Activated T-cell treated with anti-CD3 and anti-CD28 coated beads, Interleukin-2, amount 50 U/mL, for 4 hours (primary cell): Measurements from ENCODE around the gene GGT5. TPM values are rescaled to one million over a fixed set of nuclear protein-coding genes. Genes with fewer than 3 reads are reported as not detected.
"Not testable (repeated sequence)": the region's sequence is repeated elsewhere in the genome, so short reads cannot be mapped to it uniquely, and the experiment has no call there.

Experiments used
- ATAC-seq, 2 donors: fragments of 200-7000 bp; cut with Tn5 transposase; one replicate each; pipeline ENCODE4 v1.10.0; 2021
- DNase-seq: peaks from one replicate; pipeline ENCODE4 v3.0.0-alpha.2; 2020
- H3K27me3 Mint-ChIP-seq: one replicate; pipeline ENCODE4 v1.8.0; 2021; ENCODE audit warnings: low read depth, mixed read lengths
- H3K36me3 Mint-ChIP-seq: one replicate; pipeline ENCODE4 v1.8.0; 2022; ENCODE audit warnings: mixed read lengths; ENCODE audit not compliant: insufficient read depth
- H3K4me1 Mint-ChIP-seq: one replicate; pipeline ENCODE4 v1.8.0; 2021; ENCODE audit warnings: low read depth, mixed read lengths
- H3K4me3 Mint-ChIP-seq: one replicate; pipeline ENCODE4 v1.8.0; 2021; ENCODE audit warnings: mild to moderate bottlenecking, moderate library complexity, mixed read lengths
- H3K9me3 Mint-ChIP-seq: one replicate; pipeline ENCODE4 v1.8.0; 2021; ENCODE audit warnings: mixed read lengths
- total RNA-seq, 3 donors: library from RNA; stranded (reverse); gene quantifications; one replicate each; pipeline ENCODE4 v1.2.1, GENCODE V29; 2021

GGT5 gene
- total RNA-seq, 3 donors from 2014 or later: 0.11 to 0.19 TPM; not detected in 1

DNA sequence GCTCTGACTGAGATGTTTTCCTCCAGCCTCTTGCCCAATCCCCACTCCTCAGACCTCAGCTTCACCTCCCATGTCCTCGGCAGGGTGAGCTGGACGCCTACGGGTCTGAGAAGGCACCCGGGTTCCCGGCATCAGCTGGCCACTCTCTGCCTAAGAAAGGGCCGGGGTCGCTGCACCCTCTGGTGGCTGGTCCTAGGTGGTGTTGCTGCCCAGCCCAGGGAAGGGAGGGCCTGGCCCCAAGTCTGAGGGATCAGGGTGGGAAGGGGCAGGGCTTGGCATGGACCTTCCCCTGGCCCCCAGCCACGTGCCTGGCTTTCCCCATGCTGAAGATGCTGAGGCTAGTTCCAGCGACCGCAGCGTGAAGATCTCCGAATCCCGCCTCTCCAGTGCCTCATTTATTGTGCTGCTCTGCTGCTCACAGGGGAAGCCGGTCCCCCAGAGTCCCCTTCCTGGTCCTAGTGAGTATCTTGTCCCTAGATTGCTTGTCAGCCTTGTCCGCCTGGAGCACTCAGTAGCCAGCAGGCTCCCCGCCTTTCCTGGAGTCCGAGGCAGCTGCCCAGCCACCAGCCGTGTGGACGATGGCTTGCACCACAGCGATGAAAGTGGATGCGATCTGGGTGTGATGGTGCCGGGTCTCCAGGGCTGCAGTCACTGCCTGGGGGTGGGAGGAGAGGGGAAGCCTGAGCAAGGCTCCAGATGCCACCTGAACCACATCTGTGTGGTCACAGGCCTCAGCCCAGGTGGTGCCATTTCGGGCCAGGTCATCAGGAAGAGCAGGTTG lies 2.9 kb upstream of the GGT5 start:
- Mint-ChIP-seq H3K9me3 (no peaks in the 10 kb centered on the region), H3K27me3 (no peaks in the 10 kb centered on the region), H3K36me3 (no peaks in the 10 kb centered on the region), H3K4me1 (peaks cover 18% of the 10 kb centered on the region), H3K4me3 (no peak overlapping the region)
- DNase-seq (peak; percentile 39), ATAC-seq (peak; percentile 70 to 73)

DNA sequence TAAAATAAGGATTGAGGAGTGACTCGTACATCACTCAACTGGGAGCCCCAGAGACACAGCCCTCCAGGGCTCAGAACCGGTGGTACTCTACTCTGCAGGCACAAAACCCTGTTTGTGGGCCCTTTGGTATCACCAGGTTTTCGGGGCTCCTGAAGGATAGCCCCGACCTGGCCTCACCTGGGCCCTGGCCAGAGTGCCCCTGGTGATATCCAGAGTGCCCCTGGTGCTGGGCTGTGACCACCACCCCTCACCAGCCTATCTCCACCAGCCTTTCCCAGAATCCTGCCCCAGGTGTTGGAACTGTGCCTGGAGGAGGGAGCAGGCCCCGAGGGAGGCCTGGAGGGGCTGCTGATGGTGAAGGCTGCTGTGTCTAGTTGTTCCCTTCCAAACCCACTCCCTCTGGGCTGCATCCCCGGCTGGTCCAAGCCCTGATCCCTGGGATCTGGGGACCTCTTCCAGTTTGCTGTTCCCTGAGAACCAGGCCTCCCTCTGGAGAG lies 2.2 kb upstream of the GGT5 start:
- H3K4me1 Mint-ChIP-seq: peaks cover 24% of the 10 kb centered on the region
- no peaks in the 10 kb centered on the region for H3K27me3 Mint-ChIP-seq
- no peaks in the 10 kb centered on the region for H3K9me3 Mint-ChIP-seq
- no peak for ATAC-seq
- no peaks in the 10 kb centered on the region for H3K36me3 Mint-ChIP-seq
- no peak for DNase-seq
- no peak overlapping the region for H3K4me3 Mint-ChIP-seq

GRCh38 chr22:24245584-24246561 lies 991 bp upstream of the GGT5 start:
- not testable (repeated sequence) for H3K27me3 Mint-ChIP-seq, H3K4me3 Mint-ChIP-seq, DNase-seq, H3K36me3 Mint-ChIP-seq, H3K9me3 Mint-ChIP-seq, ATAC-seq
- H3K4me1 Mint-ChIP-seq: peaks cover 32% of the 10 kb centered on the region

DNA sequence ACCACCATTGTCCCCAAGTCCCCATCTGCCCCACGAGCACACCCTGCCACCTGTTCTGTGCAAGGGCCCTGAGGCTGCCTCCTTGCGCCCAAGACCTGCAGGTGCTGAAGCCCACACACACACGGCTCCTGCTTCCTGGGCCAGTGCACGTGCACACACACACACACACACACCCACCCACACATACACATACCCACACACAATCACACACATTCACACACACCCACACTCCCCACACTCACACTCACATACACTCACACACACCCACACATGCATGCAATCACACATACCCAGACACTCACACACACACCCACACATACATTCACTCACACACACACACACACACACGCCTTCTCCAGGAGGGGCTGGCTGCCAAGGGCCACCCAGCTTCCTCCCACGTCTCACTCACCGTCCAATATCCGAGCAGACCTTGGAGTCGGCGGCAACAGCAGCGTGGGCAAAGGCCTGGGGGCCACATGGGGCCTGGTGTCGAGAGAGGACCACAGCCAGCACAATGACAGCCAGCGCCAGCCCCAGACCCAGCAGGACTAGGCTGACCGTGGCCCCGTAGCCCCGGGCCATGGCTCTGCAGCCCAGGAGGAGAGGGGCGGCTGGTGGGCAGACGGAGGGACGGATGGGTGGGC lies 616 bp downstream of the GGT5 start:
- Mint-ChIP-seq H3K27me3 (no peaks in the 10 kb centered on the region), H3K4me3 (no peak overlapping the region)
- no peak for DNase-seq

GRCh38 chr22:24243417-24243816 lies 1.5 kb downstream of the GGT5 start:
- H3K36me3 Mint-ChIP-seq, H3K4me3 Mint-ChIP-seq, H3K9me3 Mint-ChIP-seq, ATAC-seq, DNase-seq, H3K27me3 Mint-ChIP-seq: not testable (repeated sequence)
- peaks cover 36% of the 10 kb centered on the region for H3K4me1 Mint-ChIP-seq

More for the DNA sequence above, 616 bp downstream of the GGT5 start:
- Mint-ChIP-seq H3K4me1 (peaks cover 36% of the 10 kb centered on the region), H3K36me3 (no peaks in the 10 kb centered on the region), H3K9me3 (no peaks in the 10 kb centered on the region)
- no peak for ATAC-seq

DNA sequence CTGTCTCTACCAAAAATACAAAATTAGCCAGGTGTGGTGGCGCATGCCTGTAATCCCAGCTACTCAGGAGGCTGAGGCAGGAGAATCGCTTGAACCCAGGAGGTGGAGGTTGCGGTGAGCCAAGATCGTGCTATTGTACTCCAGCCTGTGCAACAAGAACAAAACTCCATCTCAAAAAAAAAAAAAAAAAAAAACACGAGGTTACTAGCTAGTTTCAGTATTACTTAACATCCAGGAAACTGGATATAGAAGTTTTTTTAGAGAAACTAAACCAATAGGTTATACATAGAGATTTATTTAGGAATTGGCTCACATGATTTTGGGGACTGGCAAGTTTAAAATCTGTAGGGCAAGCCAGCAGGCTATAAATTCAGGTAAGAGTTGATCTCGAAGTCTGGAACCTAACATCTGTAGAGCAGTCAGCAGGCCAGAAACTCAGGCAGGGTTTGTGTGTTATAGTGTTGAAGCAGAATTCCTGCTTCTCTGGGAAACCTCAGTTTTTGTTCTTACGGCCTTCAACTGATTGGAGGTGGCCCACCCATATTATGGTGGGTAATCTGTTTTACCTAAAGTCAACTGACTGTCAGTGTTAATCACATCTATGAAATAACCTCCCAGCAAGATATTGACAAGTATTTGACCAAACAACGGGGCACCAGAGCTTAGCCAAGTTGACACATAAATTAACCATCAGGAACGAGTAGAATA lies 3.7 kb downstream of the GGT5 start:
- not testable (repeated sequence) for H3K36me3 Mint-ChIP-seq, H3K27me3 Mint-ChIP-seq, ATAC-seq, H3K4me3 Mint-ChIP-seq, DNase-seq, H3K9me3 Mint-ChIP-seq
- H3K4me1 Mint-ChIP-seq: peaks cover 36% of the 10 kb centered on the region

DNA sequence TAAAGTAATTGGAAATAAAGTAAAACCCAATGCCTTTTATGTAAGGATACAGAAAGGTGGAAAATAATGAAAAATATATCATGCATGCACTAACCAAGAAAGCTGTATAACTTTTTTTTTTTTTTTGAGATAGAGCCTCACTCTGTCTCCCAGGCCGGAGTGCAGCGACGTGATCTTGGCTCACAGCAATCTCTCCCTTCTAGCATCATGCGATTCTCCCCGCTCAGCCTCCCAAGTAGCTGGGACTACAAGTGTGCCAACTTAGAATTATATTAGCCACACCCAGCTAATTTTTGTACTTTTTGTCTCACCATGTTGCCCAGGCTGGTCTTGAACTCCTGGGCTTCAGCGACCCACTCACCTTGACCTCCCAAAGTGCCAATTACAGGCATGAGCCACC lies 4.5 kb downstream of the GGT5 start:
- Mint-ChIP-seq H3K4me3 (no peak overlapping the region), H3K4me1 (peaks cover 36% of the 10 kb centered on the region), H3K27me3 (no peaks in the 10 kb centered on the region), H3K36me3 (no peaks in the 10 kb centered on the region), H3K9me3 (no peaks in the 10 kb centered on the region)
- no peak for DNase-seq
- ATAC-seq: no peak

DNA sequence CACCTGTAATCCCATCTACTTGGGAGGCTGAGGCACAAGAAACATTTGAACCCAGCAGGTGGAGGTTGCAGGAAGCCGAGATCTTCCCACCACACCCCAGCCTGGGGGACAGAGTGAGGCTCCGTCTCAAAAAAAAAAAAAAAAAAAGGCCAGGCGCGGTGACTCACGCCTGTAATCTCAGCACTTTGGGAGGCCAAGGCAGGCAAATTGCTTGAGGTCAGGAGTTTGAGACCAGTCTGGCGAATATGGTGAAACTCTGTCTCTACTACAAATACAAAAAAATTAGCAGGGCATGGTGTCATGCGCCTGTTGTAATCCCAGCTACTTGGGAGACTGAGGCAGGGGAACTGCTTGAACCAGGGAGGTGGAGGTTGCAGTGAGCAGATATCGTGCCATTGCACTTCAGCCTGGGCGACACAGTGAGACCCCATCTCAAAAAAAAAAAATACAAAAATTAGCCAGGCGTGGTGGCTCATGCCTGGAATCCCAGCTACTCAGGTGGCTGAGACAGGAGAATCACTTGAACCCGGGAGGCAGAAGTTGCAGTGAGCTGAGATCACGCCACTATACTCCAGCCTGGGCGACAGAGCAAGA lies 6.7 kb downstream of the GGT5 start:
- H3K4me1 Mint-ChIP-seq: peaks cover 23% of the 10 kb centered on the region
- DNase-seq, ATAC-seq, H3K4me3 Mint-ChIP-seq, H3K9me3 Mint-ChIP-seq, H3K27me3 Mint-ChIP-seq, H3K36me3 Mint-ChIP-seq: not testable (repeated sequence)

GRCh38 chr22:24236656-24237055 lies 8.2 kb downstream of the GGT5 start:
- Mint-ChIP-seq H3K4me1 (peaks cover 9% of the 10 kb centered on the region), H3K9me3 (no peaks in the 10 kb centered on the region), H3K27me3 (no peaks in the 10 kb centered on the region), H3K36me3 (no peaks in the 10 kb centered on the region), H3K4me3 (no peak overlapping the region)
- no peak for DNase-seq
- no peak for ATAC-seq

- Mint-ChIP-seq H3K4me3 (no peak overlapping the region), H3K36me3 (no peaks in the 10 kb centered on the region), H3K9me3 (no peaks in the 10 kb centered on the region), H3K27me3 (no peaks in the 10 kb centered on the region), H3K4me1 (peaks cover 3% of the 10 kb centered on the region)
- ATAC-seq (no peak), DNase-seq (no peak)
Observed at GRCh38 chr22:24235315-24235714, 9.6 kb downstream of the GGT5 start.

GRCh38 chr22:24233816-24234215 lies 11.1 kb downstream of the GGT5 start:
- Mint-ChIP-seq H3K4me1 (peaks cover 3% of the 10 kb centered on the region), H3K4me3 (no peak overlapping the region), H3K36me3 (no peaks in the 10 kb centered on the region), H3K9me3 (no peaks in the 10 kb centered on the region), H3K27me3 (no peaks in the 10 kb centered on the region)
- ATAC-seq: no peak
- DNase-seq: no peak

DNA sequence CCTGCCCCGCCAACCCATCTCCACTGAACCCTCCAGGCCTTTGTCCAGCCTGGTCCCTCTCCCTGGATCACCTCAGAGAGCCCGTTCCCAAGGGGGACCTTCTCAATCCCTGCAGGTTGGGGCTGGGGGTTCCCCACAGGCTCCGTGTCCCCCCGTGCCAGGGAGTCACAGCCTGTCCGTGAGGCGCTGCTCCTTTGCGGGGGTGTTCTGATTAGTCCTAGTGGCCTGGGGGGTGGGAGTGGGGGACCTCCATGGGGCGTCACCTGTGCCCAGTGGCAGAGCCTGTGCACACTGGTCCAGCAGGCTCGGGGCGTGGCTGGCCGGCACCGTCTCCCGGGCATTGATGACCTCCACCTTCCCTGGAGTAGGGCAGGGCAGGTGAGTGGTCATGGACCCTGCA lies 11.6 kb downstream of the GGT5 start:
- H3K9me3 Mint-ChIP-seq: no peaks in the 10 kb centered on the region
- DNase-seq (no peak), ATAC-seq (no peak)
- H3K4me3 Mint-ChIP-seq: no peak overlapping the region
- no peaks in the 10 kb centered on the region for H3K36me3 Mint-ChIP-seq
- H3K4me1 Mint-ChIP-seq: peaks cover 3% of the 10 kb centered on the region
- H3K27me3 Mint-ChIP-seq: no peaks in the 10 kb centered on the region

- no peak for ATAC-seq
- Mint-ChIP-seq H3K27me3 (no peaks in the 10 kb centered on the region), H3K9me3 (no peaks in the 10 kb centered on the region), H3K36me3 (no peaks in the 10 kb centered on the region), H3K4me3 (no peak overlapping the region), H3K4me1 (peaks cover 3% of the 10 kb centered on the region)
- DNase-seq: no peak
Observed at GRCh38 chr22:24232725-24233124, 12.2 kb downstream of the GGT5 start.
